ENCODE data around the gene CFB.

CFB gene

GRCh38 chr6:31922942-31923341 is 23.0 kb upstream of the CFB start:
- TF ChIP-seq POLR2AphosphoS5 (IDR thresholded peaks at IDR 0.05; ENCODE audit: low read depth, low read length) (no peak), SIN3A (IDR thresholded peaks at IDR 0.05; ENCODE audit: borderline replicate concordance, insufficient read depth, low read length) (no peak), REST (IDR thresholded peaks at IDR 0.05; ENCODE audit: insufficient read depth in 1 of 2, low read depth in 2 of 2, low read length in 2 of 2) (no peak), FOXP2 (optimal IDR thresholded peaks at IDR 0.05; ENCODE audit: borderline replicate concordance, extremely low read depth, extremely low read length, insufficient read depth) (no peak), TAF1 (IDR thresholded peaks at IDR 0.05; ENCODE audit: borderline replicate concordance, insufficient read depth, low read length) (no peak)

GRCh38 chr6:31927242-31927862 is 18.5 kb upstream of the CFB start, which contains the start of gene C2:
C2 (plus strand) TSS chr6:31927717; CDS start chr6:31927753, 36 bp downstream.
- TF ChIP-seq TAF1 (IDR thresholded peaks at IDR 0.05; ENCODE audit: borderline replicate concordance, insufficient read depth, low read length) (no peak), REST (IDR thresholded peaks at IDR 0.05; ENCODE audit: insufficient read depth in 1 of 2, low read depth in 2 of 2, low read length in 2 of 2) (no peak), POLR2AphosphoS5 (IDR thresholded peaks at IDR 0.05; ENCODE audit: low read depth, low read length) (no peak), FOXP2 (optimal IDR thresholded peaks at IDR 0.05; ENCODE audit: borderline replicate concordance, extremely low read depth, extremely low read length, insufficient read depth) (no peak), SIN3A (IDR thresholded peaks at IDR 0.05; ENCODE audit: borderline replicate concordance, insufficient read depth, low read length) (no peak)

GRCh38 chr6:31927863-31928671 is 17.8 kb upstream of the CFB start:
- TF ChIP-seq REST (IDR thresholded peaks at IDR 0.05; ENCODE audit: insufficient read depth in 1 of 2, low read depth in 2 of 2, low read length in 2 of 2) (no peak), POLR2AphosphoS5 (IDR thresholded peaks at IDR 0.05; ENCODE audit: low read depth, low read length) (no peak), TAF1 (IDR thresholded peaks at IDR 0.05; ENCODE audit: borderline replicate concordance, insufficient read depth, low read length) (no peak), SIN3A (IDR thresholded peaks at IDR 0.05; ENCODE audit: borderline replicate concordance, insufficient read depth, low read length) (no peak), FOXP2 (optimal IDR thresholded peaks at IDR 0.05; ENCODE audit: borderline replicate concordance, extremely low read depth, extremely low read length, insufficient read depth) (no peak)

GRCh38 chr6:31928672-31928939 is 17.3 kb upstream of the CFB start:
- TF ChIP-seq REST (IDR thresholded peaks at IDR 0.05; ENCODE audit: insufficient read depth in 1 of 2, low read depth in 2 of 2, low read length in 2 of 2) (0 out of 4 replicates have a peak, but pooled peaks of 1 of the 2 experiments have one; percentile 54), POLR2AphosphoS5 (IDR thresholded peaks at IDR 0.05; ENCODE audit: low read depth, low read length) (no peak)
